GM12878 (cell line): ENCODE measurements around the gene DNAH1. TPM values are rescaled to one million over a fixed set of nuclear protein-coding genes. Genes with fewer than 3 reads are reported as not detected.

Experiments
- CBFB ChIP-seq: IDR thresholded peaks from 2 replicates; pipeline ENCODE4 v1.6.1; 2016; ENCODE audit warnings: antibody characterized with exemption, low read depth
- CHD2 ChIP-seq: IDR thresholded peaks from 2 replicates; pipeline ENCODE4 v1.6.1; 2011; ENCODE audit warnings: low read depth, low read length, improper control_type of control experiment, borderline replicate concordance
- CHD4 ChIP-seq: fragments of 200-600 bp; sonication (generic); IDR thresholded peaks from 2 replicates; pipeline ENCODE4 v1.6.1; 2016; ENCODE audit warnings: mild to moderate bottlenecking
- CREB1 ChIP-seq: IDR thresholded peaks from 2 replicates; pipeline ENCODE4 v1.6.1; 2012; ENCODE audit warnings: low read depth, mild to moderate bottlenecking, inconsistent platforms
- DPF2 ChIP-seq: fragments of 450-650 bp; IDR thresholded peaks from 2 replicates; pipeline ENCODE4 v1.6.1; 2017; ENCODE audit warnings: mild to moderate bottlenecking
- EED ChIP-seq: sonication (generic); IDR thresholded peaks from 2 replicates; pipeline ENCODE4 v1.6.1; 2016; ENCODE audit warnings: antibody characterized with exemption, low read depth
- EZH2 ChIP-seq: IDR thresholded peaks from 2 replicates; pipeline ENCODE4 v1.6.1; 2012; ENCODE audit warnings: low read depth, mild to moderate bottlenecking, control low read depth, inconsistent platforms, low read length, borderline replicate concordance; ENCODE audit not compliant: control insufficient read depth
- FOS ChIP-seq: IDR thresholded peaks from 3 replicates; pipeline ENCODE4 v1.6.1; 2011; ENCODE audit warnings: borderline replicate concordance; ENCODE audit not compliant: insufficient read length; ENCODE audit errors: extremely low read depth
- HDAC6 ChIP-seq: fragments of 200-600 bp; sonication (generic); IDR thresholded peaks from one replicate; pipeline ENCODE4 v1.8.0; 2017; ENCODE audit warnings: antibody characterized with exemption; ENCODE audit not compliant: unreplicated experiment
- IKZF1 ChIP-seq: fragments of 450-650 bp; conservative IDR thresholded peaks from 2 replicates; pipeline ENCODE4 v1.6.1; 2017; ENCODE audit warnings: antibody characterized with exemption, mild to moderate bottlenecking
- JUNB ChIP-seq: IDR thresholded peaks from 2 replicates; pipeline ENCODE4 v1.6.1; 2016; ENCODE audit warnings: antibody characterized with exemption, mild to moderate bottlenecking
- JUND ChIP-seq: IDR thresholded peaks from 2 replicates; pipeline ENCODE4 v1.6.1; 2012; ENCODE audit warnings: low read depth, mild to moderate bottlenecking, low read length, improper control_type of control experiment, moderate library complexity
- LARP7 ChIP-seq: fragments of 450-650 bp; IDR thresholded peaks from 2 replicates; pipeline ENCODE4 v1.6.1; 2017; ENCODE audit warnings: mild to moderate bottlenecking
- MYC ChIP-seq: IDR thresholded peaks from 2 replicates; pipeline ENCODE4 v1.6.1; 2011; ENCODE audit warnings: mild to moderate bottlenecking, low read length, moderate library complexity, inconsistent platforms; ENCODE audit not compliant: insufficient read depth, insufficient replicate concordance, insufficient read length, severe bottlenecking
- NR2C1 ChIP-seq: fragments of 450-650 bp; IDR thresholded peaks from 2 replicates; pipeline ENCODE4 v1.6.1; 2017; ENCODE audit warnings: antibody characterized with exemption, mild to moderate bottlenecking, moderate library complexity
- PAX5 ChIP-seq: IDR thresholded peaks from 2 replicates; pipeline ENCODE4 v1.6.1; 2011; ENCODE audit warnings: low read depth, low read length, borderline replicate concordance
- PRDM15 ChIP-seq: fragments of 450-650 bp; formaldehyde crosslinking; IDR thresholded peaks from 2 replicates; pipeline ENCODE4 v1.4.0; 2020; ENCODE audit warnings: mild to moderate bottlenecking, moderate library complexity
- RCOR1 ChIP-seq: conservative IDR thresholded peaks from 2 replicates; pipeline ENCODE4 v1.6.1; 2012; ENCODE audit warnings: low read depth, low read length, improper control_type of control experiment
- RFX5 ChIP-seq: IDR thresholded peaks from 2 replicates; pipeline ENCODE4 v1.6.1; 2011; ENCODE audit warnings: low read depth, low read length, improper control_type of control experiment
- RUNX3 ChIP-seq: IDR thresholded peaks from 2 replicates; pipeline ENCODE4 v1.6.1; 2012; ENCODE audit warnings: low read length, inconsistent platforms
- SP1 ChIP-seq: IDR thresholded peaks from one replicate; pipeline ENCODE4 v1.6.1; 2011; ENCODE audit warnings: low read depth, low read length
- SUPT20H ChIP-seq: IDR thresholded peaks from 2 replicates; pipeline ENCODE4 v1.6.1; 2011; ENCODE audit warnings: low read depth, mild to moderate bottlenecking, low read length, moderate library complexity, borderline replicate concordance; ENCODE audit not compliant: control insufficient read depth
- SUZ12 ChIP-seq: fragments of 200-600 bp; sonication (generic); IDR thresholded peaks from one replicate; pipeline ENCODE4 v1.6.1; 2018; ENCODE audit warnings: antibody characterized with exemption, mild to moderate bottlenecking; ENCODE audit not compliant: unreplicated experiment
- ZNF217 ChIP-seq: fragments of 450-650 bp; IDR thresholded peaks from 2 replicates; pipeline ENCODE4 v1.6.1; 2017; ENCODE audit warnings: antibody characterized with exemption, mild to moderate bottlenecking
- ZNF274 ChIP-seq: IDR thresholded peaks from one replicate; pipeline ENCODE4 v1.8.0; 2011; ENCODE audit not compliant: insufficient read length, insufficient read depth
- polyA plus RNA-seq, 11 experiments: library from polyadenylated mRNA; depleted of rRNA in 4 of 11; unstranded in 6 of 11; stranded (reverse) in 5 of 11; fragments of >200 nt; fragmentation: Nextera tagmentation in 4 of 11; fragmentation: Illumina TruSeq in 1 of 11; extraction: Ambion mirVana in 4 of 11; extraction: Trizol in 1 of 11; gene quantifications; 1 replicate in 1 of 11; 2 replicates in 10 of 11; pipeline versions ENCODE4 v1.2.1 to v1.2.3, GENCODE V29; 2011 to 2016; ENCODE audit warnings: inconsistent platforms in 2 of 11, missing spikeins in 2 of 11, low read depth in 1 of 11
- total RNA-seq, 4 experiments: library from RNA; depleted of rRNA in 3 of 4; stranded (reverse); fragments of >200 nt in 3 of 4; fragmentation: Illumina TruSeq in 1 of 4; extraction: Trizol in 1 of 4; gene quantifications; 2 replicates each; pipeline versions ENCODE4 v1.2.1 to v1.2.3, GENCODE V29; 2013 to 2021
- TF ChIP-seq, protein P1 (sequence below): fragments of 450-650 bp; IDR thresholded peaks from 2 replicates; pipeline ENCODE4 v1.6.1; 2018; ENCODE audit warnings: mild to moderate bottlenecking, low read depth, moderate library complexity; ENCODE audit not compliant: partially characterized antibody

The DNAH1 gene
- total and polyA plus RNA-seq, 10 of the 15 experiments (the other 5 are each of a cell fraction or from before 2014, with no cell fraction given): 0.31 to 5.8 (median 2.7) TPM

- no peak for TF ChIP-seq PRDM15 (CRISPR knock-in tag)
- no peak for TF ChIP-seq CHD4
- no peak for TF ChIP-seq CREB1
- no peak for TF ChIP-seq HDAC6
- no peak for TF ChIP-seq JUND
- no peak for TF ChIP-seq FOS
- TF ChIP-seq CBFB: no peak
- no peak for TF ChIP-seq DPF2
- TF ChIP-seq, protein P1, sequence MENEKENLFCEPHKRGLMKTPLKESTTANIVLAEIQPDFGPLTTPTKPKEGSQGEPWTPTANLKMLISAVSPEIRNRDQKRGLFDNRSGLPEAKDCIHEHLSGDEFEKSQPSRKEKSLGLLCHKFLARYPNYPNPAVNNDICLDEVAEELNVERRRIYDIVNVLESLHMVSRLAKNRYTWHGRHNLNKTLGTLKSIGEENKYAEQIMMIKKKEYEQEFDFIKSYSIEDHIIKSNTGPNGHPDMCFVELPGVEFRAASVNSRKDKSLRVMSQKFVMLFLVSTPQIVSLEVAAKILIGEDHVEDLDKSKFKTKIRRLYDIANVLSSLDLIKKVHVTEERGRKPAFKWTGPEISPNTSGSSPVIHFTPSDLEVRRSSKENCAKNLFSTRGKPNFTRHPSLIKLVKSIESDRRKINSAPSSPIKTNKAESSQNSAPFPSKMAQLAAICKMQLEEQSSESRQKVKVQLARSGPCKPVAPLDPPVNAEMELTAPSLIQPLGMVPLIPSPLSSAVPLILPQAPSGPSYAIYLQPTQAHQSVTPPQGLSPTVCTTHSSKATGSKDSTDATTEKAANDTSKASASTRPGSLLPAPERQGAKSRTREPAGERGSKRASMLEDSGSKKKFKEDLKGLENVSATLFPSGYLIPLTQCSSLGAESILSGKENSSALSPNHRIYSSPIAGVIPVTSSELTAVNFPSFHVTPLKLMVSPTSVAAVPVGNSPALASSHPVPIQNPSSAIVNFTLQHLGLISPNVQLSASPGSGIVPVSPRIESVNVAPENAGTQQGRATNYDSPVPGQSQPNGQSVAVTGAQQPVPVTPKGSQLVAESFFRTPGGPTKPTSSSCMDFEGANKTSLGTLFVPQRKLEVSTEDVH: no peak
- no peak for TF ChIP-seq EZH2
- TF ChIP-seq ZNF217: no peak
- TF ChIP-seq SUPT20H: no peak
- TF ChIP-seq MYC: no peak
- no peak for TF ChIP-seq RCOR1
- no peak for TF ChIP-seq RFX5
- no peak for TF ChIP-seq CHD2
- no peak for TF ChIP-seq SUZ12
- no peak for TF ChIP-seq PAX5
- no peak for TF ChIP-seq SP1
- TF ChIP-seq LARP7: no peak
- TF ChIP-seq IKZF1: no peak
- TF ChIP-seq NR2C1: no peak
- TF ChIP-seq EED: no peak
- peak; percentile 76; the same call in 1 of the 2 replicates for TF ChIP-seq JUNB
- no peak for TF ChIP-seq ZNF274
- no peak for TF ChIP-seq RUNX3
Measured at GRCh38 chr3:52339612-52340011, 23.5 kb downstream of the DNAH1 start (continued).
